ENCODE results near the gene SNAP91.

DNA sequence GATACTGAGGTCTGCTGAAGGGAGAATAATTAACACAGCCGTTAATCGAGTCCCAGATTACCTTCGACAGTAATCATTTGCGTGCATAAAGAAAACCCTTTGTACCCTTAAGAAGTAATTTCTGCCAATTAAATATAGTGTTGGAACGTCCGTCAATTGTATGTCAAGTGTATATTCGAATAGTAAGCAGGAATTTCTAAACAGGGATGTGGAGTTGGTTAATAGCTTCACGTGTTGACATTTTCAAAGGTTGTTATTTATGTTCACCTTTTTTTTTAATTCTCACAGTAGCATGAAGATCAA lies 798 bp upstream of the SNAP91 start:
- TF ChIP-seq, protein P1, sequence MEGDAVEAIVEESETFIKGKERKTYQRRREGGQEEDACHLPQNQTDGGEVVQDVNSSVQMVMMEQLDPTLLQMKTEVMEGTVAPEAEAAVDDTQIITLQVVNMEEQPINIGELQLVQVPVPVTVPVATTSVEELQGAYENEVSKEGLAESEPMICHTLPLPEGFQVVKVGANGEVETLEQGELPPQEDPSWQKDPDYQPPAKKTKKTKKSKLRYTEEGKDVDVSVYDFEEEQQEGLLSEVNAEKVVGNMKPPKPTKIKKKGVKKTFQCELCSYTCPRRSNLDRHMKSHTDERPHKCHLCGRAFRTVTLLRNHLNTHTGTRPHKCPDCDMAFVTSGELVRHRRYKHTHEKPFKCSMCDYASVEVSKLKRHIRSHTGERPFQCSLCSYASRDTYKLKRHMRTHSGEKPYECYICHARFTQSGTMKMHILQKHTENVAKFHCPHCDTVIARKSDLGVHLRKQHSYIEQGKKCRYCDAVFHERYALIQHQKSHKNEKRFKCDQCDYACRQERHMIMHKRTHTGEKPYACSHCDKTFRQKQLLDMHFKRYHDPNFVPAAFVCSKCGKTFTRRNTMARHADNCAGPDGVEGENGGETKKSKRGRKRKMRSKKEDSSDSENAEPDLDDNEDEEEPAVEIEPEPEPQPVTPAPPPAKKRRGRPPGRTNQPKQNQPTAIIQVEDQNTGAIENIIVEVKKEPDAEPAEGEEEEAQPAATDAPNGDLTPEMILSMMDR (IDR thresholded peaks at IDR 0.05), result no peak
- no peak for TF ChIP-seq POLR2A (IDR thresholded peaks at IDR 0.05)

Data from right lobe of liver (tissue), 4 donors.